Measurements from ENCODE around the gene MRPL32. TPM values are rescaled to one million over a fixed set of nuclear protein-coding genes. Genes with fewer than 3 reads are reported as not detected.
A peak's percentile ranks its signal among the peaks of the same experiment; 100 is the strongest.
"Not testable (repeated sequence)": the region's sequence is repeated elsewhere in the genome, so short reads cannot be mapped to it uniquely, and the experiment has no call there.

Gene MRPL32
- total RNA-seq, result 10 to 100 TPM in 3 of 4 donors, 1 to 10 TPM in 1; 10.0 to 79.4 (median 51.9) TPM

DNA sequence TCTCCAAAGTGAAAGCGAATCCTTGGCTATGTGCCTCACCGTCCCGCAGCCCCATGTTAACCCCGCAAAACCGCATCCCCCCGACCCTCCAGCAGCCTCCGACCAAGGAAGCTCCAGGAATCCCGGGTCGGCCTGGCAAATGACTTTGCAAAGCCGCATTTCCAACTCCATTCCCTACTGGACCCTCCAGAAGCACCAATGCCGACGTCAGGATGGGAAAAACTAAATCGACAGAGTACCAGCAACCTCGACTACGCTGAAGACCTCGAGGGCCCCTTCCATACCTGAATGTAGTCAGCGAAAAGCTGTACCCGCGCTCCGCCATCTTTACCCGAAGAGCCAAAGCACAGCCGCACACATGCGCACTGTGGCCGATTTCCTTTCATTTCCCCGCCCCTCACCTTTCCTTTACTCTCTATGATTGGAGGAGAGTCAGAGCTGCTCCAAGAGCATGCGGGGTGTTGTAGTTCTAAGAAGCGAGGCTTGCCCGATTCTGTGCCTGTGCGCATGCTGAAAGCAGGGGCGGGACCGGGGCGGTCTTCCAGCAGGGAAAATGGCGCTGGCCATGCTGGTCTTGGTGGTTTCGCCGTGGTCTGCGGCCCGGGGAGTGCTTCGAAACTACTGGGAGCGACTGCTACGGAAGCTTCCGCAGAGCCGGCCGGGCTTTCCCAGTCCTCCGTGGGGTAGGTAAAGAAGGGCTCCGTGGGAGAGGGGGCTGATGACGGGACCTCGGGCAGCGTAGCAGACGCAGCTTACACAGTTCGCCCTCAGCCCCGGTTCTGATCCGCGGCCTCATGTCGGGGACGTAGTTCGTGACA is at the start of gene MRPL32, which contains the start of gene PSMA2:
MRPL32 (plus strand) TSS at position 543 of the 818 bp plus-strand sequence; CDS start at position 554, 11 bp downstream.
PSMA2 (minus strand) TSS at position 341 of the 818 bp plus-strand sequence; CDS start at position 325, 16 bp downstream.
- H3K4me1 ChIP-seq, result peaks cover 3 to 8% of the 10 kb centered on the region in 2 donors
- peak within 1 kb of the TSS; percentile 80 to 90 for H3K4me3 ChIP-seq
- DNase-seq, result peak; percentile 95
- no peaks in the 10 kb centered on the region for H3K27me3 ChIP-seq
- peak within 1 kb of the TSS; percentile 76 to 81 for H3K27ac ChIP-seq
- H3K36me3 ChIP-seq, result no peaks in the 10 kb centered on the region
- no peaks in the 10 kb centered on the region for H3K9me3 ChIP-seq
- TF ChIP-seq POLR2A (IDR thresholded peaks at IDR 0.05), result peak; percentile 50 to 57
- TF ChIP-seq, protein P1, sequence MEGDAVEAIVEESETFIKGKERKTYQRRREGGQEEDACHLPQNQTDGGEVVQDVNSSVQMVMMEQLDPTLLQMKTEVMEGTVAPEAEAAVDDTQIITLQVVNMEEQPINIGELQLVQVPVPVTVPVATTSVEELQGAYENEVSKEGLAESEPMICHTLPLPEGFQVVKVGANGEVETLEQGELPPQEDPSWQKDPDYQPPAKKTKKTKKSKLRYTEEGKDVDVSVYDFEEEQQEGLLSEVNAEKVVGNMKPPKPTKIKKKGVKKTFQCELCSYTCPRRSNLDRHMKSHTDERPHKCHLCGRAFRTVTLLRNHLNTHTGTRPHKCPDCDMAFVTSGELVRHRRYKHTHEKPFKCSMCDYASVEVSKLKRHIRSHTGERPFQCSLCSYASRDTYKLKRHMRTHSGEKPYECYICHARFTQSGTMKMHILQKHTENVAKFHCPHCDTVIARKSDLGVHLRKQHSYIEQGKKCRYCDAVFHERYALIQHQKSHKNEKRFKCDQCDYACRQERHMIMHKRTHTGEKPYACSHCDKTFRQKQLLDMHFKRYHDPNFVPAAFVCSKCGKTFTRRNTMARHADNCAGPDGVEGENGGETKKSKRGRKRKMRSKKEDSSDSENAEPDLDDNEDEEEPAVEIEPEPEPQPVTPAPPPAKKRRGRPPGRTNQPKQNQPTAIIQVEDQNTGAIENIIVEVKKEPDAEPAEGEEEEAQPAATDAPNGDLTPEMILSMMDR (IDR thresholded peaks at IDR 0.05), result no peak
- intact Hi-C loops (cut with DNase I; ENCODE audit: low total_unique reads), result no loop called here

DNA sequence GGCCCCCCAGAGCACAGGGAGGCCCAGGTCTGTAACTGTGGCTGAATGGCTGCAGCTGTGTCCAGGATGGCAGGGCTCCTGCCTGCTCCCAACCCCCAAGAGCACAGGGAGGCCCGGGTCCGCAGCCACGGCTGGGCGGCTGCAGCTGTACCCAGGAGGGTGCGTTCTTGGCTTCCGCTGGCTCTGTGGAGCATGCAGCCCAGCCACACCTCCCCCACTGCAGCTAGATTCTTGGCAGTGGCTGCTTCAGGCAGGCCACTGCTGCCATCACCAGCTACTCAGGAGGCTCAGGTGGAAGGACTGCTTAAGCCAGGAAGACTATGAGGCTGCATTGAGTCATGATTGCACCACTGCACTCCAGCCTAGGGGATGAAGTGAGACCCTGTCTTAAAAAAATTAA is 48.2 kb upstream of the MRPL32 start:
- no peaks in the 10 kb centered on the region for H3K9me3 ChIP-seq
- H3K27me3 ChIP-seq, result no peaks in the 10 kb centered on the region
- H3K4me3 ChIP-seq, result no peak overlapping the region
- no peak for TF ChIP-seq POLR2A (IDR thresholded peaks at IDR 0.05)
- TF ChIP-seq, protein P1 (IDR thresholded peaks at IDR 0.05), result no peak
- DNase-seq, result no peak
- H3K4me1 ChIP-seq, result no peaks in the 10 kb centered on the region
- intact Hi-C loops (cut with DNase I; ENCODE audit: low total_unique reads), result no loop called here
- H3K27ac ChIP-seq, result no peak overlapping the region
- H3K36me3 ChIP-seq, result no peaks in the 10 kb centered on the region

DNA sequence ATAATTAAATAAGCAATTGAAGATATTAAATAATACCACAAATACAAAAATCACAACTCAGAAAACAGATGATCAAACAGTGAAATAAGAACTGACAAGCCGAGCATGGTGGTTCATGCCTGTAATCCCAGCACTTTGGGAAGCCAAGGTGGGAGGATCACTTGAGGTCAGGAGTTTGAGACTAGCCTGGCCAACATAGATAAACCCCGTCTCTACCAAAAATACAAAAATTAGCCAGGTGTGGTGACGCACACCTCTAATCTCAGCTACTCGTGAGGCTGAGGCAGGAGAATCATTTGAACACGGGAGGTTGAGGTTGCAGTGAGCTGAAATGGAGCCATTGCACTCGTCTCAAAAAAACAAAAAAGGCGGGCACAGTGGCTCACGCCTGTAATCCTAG is 47.0 kb upstream of the MRPL32 start:
- H3K27me3 ChIP-seq; intact Hi-C loops (cut with DNase I; ENCODE audit: low total_unique reads); H3K27ac ChIP-seq; H3K4me1 ChIP-seq; H3K9me3 ChIP-seq; H3K36me3 ChIP-seq; DNase-seq; H3K4me3 ChIP-seq: not testable (repeated sequence)

DNA sequence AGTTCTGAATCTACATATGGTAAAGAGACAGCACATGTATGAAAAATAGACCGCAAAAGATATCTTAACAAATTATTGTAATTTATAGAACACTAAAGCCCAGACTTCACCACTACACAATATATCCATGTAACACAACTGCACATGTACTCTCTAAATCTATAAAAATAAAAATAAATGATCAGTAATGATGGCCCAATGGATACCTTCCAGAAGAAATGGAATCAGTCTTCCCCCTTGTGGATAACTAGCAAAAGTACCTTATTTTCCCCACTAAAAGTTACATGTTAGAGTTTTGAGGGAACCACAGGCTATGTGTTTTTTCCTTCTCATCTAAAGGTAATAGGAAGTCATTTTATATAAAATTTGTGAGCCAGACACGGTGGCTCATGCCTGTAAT is 46.0 kb upstream of the MRPL32 start:
- no peak for TF ChIP-seq POLR2A (IDR thresholded peaks at IDR 0.05)
- TF ChIP-seq, protein P1 (IDR thresholded peaks at IDR 0.05), result peak in 1 of 4 experiments; percentile 22
- no peak for DNase-seq
- no peak overlapping the region for H3K27ac ChIP-seq
- no peaks in the 10 kb centered on the region for H3K27me3 ChIP-seq
- no peaks in the 10 kb centered on the region for H3K9me3 ChIP-seq
- H3K4me1 ChIP-seq, result no peaks in the 10 kb centered on the region
- H3K36me3 ChIP-seq, result no peaks in the 10 kb centered on the region
- intact Hi-C loops (cut with DNase I; ENCODE audit: low total_unique reads), result no loop called here
- no peak overlapping the region for H3K4me3 ChIP-seq

DNA sequence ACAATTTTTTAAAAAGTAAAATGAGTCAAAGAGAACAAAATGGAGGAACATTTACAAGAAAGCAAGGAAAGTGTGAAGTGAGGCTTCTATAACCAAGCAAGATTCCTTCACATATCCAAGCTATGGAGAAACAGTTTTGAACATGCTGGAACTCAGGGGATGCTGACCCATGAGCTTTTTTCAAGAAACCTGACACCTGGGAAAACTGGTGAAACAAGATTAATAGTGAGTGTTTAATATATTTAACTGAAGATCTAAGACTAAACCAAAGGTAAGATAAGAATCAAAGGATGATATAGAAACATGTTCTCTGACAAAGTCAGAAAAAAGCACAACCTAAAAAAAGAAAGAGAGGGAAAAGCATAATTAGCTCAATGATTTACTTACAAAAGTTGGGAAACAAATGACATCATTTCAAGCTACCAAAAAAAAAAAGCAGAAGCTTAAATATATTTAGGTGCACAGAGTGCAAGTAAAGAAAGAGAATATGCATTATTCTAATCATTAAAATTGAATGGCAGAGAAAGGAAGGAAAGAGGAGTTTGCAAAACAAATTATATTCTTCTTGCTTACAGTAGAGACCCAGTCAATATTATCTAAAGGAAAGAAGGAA is 45.2 kb upstream of the MRPL32 start:
- H3K27ac ChIP-seq, result no peak overlapping the region
- no peak for DNase-seq
- no peaks in the 10 kb centered on the region for H3K9me3 ChIP-seq
- no peaks in the 10 kb centered on the region for H3K4me1 ChIP-seq
- TF ChIP-seq, protein P1 (IDR thresholded peaks at IDR 0.05), result no peak
- no peak for TF ChIP-seq POLR2A (IDR thresholded peaks at IDR 0.05)
- no peaks in the 10 kb centered on the region for H3K27me3 ChIP-seq
- intact Hi-C loops (cut with DNase I; ENCODE audit: low total_unique reads), result no loop called here
- H3K36me3 ChIP-seq, result no peaks in the 10 kb centered on the region
- no peak overlapping the region for H3K4me3 ChIP-seq
